Breast epithelium (tissue), 3 donors: ENCODE measurements around the gene LRRC53.

ENCODE experiments used
- CTCF ChIP-seq, 3 donors: fragments of 450-650 bp; IDR thresholded peaks; one replicate each; pipeline ENCODE4 v1.5.1; 2016 to 2017; ENCODE audit warnings: antibody characterized with exemption in 3 of 3, mild to moderate bottlenecking in 3 of 3, moderate library complexity in 3 of 3
- POLR2A ChIP-seq: fragments of 450-650 bp; IDR thresholded peaks from one replicate; pipeline ENCODE4 v1.6.1; 2016; ENCODE audit warnings: antibody characterized with exemption, mild to moderate bottlenecking, moderate library complexity
- POLR2AphosphoS5 ChIP-seq, 3 donors: sonication (generic); formaldehyde crosslinking; IDR thresholded peaks; one replicate each; pipeline ENCODE4 v1.6.1; 2017; ENCODE audit warnings: antibody characterized with exemption in 3 of 3

GRCh38 chr1:74463333-74463988 is 49.0 kb downstream of the LRRC53 start:
- TF ChIP-seq CTCF (IDR thresholded peaks at IDR 0.05), result no peak
- no peak for TF ChIP-seq POLR2A
- no peak for TF ChIP-seq POLR2AphosphoS5 (IDR thresholded peaks at IDR 0.05)
